ENCODE measurements around the gene HK1. TPM values are rescaled to one million over a fixed set of nuclear protein-coding genes. Genes with fewer than 3 reads are reported as not detected.
A peak's percentile ranks its signal among the peaks of the same experiment; 100 is the strongest.
"Not testable (repeated sequence)": the region's sequence is repeated elsewhere in the genome, so short reads cannot be mapped to it uniquely, and the experiment has no call there.

Gene HK1
- total RNA-seq, 2 experiments from 2014 or later: 13.1 to 31.5 TPM

DNA sequence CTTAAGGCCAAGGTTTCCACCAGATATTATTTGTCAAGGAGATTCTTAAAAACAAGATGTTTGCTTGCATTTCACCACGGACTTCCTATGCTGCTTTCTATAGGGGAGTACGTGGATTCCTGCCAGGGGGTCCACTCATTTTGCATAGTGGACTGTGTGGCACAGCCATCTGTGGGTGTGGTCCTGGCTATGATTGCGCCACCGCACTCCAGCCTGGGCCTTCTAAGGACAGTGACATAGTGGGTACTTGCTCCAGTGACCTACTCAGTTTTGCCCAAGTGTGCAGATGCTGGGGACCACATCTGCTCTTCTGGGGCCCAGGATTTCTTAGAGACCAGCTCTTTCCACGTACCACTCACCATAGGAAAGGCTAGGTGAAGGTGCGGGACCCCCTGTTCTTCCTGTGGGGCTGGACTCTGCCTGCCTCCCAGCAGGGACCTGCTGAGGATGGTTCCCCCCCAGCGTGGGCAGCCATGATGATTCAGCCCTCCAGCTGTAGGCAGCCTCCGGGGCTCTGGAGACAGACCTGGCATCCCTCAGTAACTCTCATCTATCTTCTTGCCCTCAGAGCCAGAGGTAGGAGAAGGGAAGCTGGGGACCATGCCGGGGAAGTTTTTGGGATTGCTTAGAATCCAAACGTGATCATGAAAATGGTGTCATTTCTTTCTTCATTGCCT, 42.9 kb downstream of the HK1 start:
- Histone ChIP-seq H3K9me3 (ENCODE audit: low read length) (no peaks in the 10 kb centered on the region), H4K20me1 (ENCODE audit: insufficient read depth, low read length) (no peaks in the 10 kb centered on the region), H3K4me1 (ENCODE audit: insufficient read depth, low read length, poor library complexity, severe bottlenecking) (peaks cover 28% of the 10 kb centered on the region), H3K36me3 (ENCODE audit: insufficient read depth, low read length) (no peaks in the 10 kb centered on the region), H3K9me2 (ENCODE audit: insufficient read depth, low read length) (no peaks in the 10 kb centered on the region), H3K27ac (ENCODE audit: low read depth, low read length, poor library complexity, severe bottlenecking) (no peak overlapping the region), H2AFZ (ENCODE audit: low read length) (no peak overlapping the region), H3K79me2 (ENCODE audit: insufficient read depth, low read depth, low read length) (peaks cover 12% of the 10 kb centered on the region; the same call in 1 of the 2 replicates), H3K4me3 (ENCODE audit: low read depth, low read length, poor library complexity, severe bottlenecking) (no peak overlapping the region), H3K4me2 (ENCODE audit: low read length) (peak overlapping the region; percentile 77; the same call in 1 of the 2 replicates)
- POLR2A ChIA-PET: interaction anchor here (0.6 kb wide), 1 partner anchor 846 kb away, joined by 3 read pairs; no protein-coding TSS in a partner anchor
- DNase-seq (ENCODE audit: low spot score): no peak
- TF ChIP-seq, protein P1, sequence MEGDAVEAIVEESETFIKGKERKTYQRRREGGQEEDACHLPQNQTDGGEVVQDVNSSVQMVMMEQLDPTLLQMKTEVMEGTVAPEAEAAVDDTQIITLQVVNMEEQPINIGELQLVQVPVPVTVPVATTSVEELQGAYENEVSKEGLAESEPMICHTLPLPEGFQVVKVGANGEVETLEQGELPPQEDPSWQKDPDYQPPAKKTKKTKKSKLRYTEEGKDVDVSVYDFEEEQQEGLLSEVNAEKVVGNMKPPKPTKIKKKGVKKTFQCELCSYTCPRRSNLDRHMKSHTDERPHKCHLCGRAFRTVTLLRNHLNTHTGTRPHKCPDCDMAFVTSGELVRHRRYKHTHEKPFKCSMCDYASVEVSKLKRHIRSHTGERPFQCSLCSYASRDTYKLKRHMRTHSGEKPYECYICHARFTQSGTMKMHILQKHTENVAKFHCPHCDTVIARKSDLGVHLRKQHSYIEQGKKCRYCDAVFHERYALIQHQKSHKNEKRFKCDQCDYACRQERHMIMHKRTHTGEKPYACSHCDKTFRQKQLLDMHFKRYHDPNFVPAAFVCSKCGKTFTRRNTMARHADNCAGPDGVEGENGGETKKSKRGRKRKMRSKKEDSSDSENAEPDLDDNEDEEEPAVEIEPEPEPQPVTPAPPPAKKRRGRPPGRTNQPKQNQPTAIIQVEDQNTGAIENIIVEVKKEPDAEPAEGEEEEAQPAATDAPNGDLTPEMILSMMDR (conservative IDR thresholded peaks at IDR 0.05; ENCODE audit: low read length): no peak
- intact Hi-C loops (cut with micrococcal nuclease; ENCODE audit: unreplicated experiment): no loop called here
- no TSS peak for BruUV-seq (replicated peaks)
- CTCF ChIA-PET (ENCODE audit: unreplicated experiment): no interaction called here

DNA sequence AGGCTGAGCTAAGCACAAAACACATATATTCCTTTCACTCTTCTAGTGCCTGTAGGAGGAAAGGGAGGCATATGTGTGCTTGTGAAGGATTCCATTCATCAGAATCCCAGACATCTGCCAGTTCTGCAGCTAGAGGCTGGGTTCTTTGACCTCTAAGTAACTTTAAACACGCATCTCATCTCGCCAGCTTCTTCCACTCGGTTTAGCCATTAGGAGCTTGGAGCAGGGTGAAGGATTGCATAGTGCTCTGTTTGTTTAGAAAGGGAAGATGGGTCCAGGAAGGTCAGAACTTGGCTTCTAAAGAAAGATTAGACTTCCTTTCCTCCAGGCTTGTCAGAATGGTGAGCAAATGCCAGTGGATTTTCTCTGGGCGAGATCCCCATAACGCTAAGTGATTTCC, 43.6 kb downstream of the HK1 start:
- Histone ChIP-seq H3K4me1 (ENCODE audit: insufficient read depth, low read length, poor library complexity, severe bottlenecking) (peaks cover 26% of the 10 kb centered on the region), H4K20me1 (ENCODE audit: insufficient read depth, low read length) (no peaks in the 10 kb centered on the region), H3K79me2 (ENCODE audit: insufficient read depth, low read depth, low read length) (peaks cover 12% of the 10 kb centered on the region; the same call in 1 of the 2 replicates), H3K36me3 (ENCODE audit: insufficient read depth, low read length) (no peaks in the 10 kb centered on the region), H2AFZ (ENCODE audit: low read length) (no peak overlapping the region), H3K27ac (ENCODE audit: low read depth, low read length, poor library complexity, severe bottlenecking) (no peak overlapping the region), H3K4me3 (ENCODE audit: low read depth, low read length, poor library complexity, severe bottlenecking) (no peak overlapping the region), H3K9me2 (ENCODE audit: insufficient read depth, low read length) (no peaks in the 10 kb centered on the region), H3K4me2 (ENCODE audit: low read length) (no peak overlapping the region), H3K9me3 (ENCODE audit: low read length) (no peaks in the 10 kb centered on the region)
- POLR2A ChIA-PET: interaction anchor here (0.6 kb wide), 1 partner anchor 845 kb away, joined by 3 read pairs; no protein-coding TSS in a partner anchor
- DNase-seq (ENCODE audit: low spot score): no peak
- BruUV-seq (replicated peaks): TSS peak; percentile 23
- intact Hi-C loops (cut with micrococcal nuclease; ENCODE audit: unreplicated experiment): no loop called here
- CTCF ChIA-PET (ENCODE audit: unreplicated experiment): no interaction called here
- no peak for TF ChIP-seq EZH2phosphoT487 (IDR thresholded peaks at IDR 0.05; ENCODE audit: borderline replicate concordance, low read depth, low read length)
- TF ChIP-seq, protein P1 (conservative IDR thresholded peaks at IDR 0.05; ENCODE audit: low read length): no peak

DNA sequence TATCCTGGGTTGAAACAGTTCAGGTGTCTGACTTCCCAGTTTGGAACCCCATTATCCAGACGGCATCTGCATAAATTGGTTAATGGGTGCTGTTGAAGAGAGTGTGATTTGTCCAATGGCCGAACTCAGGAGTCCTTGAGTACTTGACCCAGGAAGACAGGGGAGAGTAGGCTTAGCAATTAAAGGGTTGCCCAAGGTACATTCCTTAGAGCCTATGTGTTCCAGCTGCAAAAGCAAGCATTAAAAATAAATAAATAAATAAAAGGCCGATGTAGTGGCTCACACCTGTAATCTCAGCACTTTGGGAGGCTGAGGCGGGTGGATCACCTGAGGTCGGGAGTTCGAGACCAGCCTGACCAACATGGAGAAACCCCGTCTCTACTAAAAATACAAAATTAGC, 44.0 kb downstream of the HK1 start:
- DNase-seq (ENCODE audit: low spot score); H2AFZ ChIP-seq (ENCODE audit: low read length); H3K9me2 ChIP-seq (ENCODE audit: insufficient read depth, low read length); H3K36me3 ChIP-seq (ENCODE audit: insufficient read depth, low read length); BruUV-seq (replicated peaks); H3K4me2 ChIP-seq (ENCODE audit: low read length); H4K20me1 ChIP-seq (ENCODE audit: insufficient read depth, low read length); intact Hi-C loops (cut with micrococcal nuclease; ENCODE audit: unreplicated experiment); H3K27ac ChIP-seq (ENCODE audit: low read depth, low read length, poor library complexity, severe bottlenecking); H3K9me3 ChIP-seq (ENCODE audit: low read length); CTCF ChIA-PET (ENCODE audit: unreplicated experiment); H3K4me3 ChIP-seq (ENCODE audit: low read depth, low read length, poor library complexity, severe bottlenecking): not testable (repeated sequence)
- Histone ChIP-seq H3K4me1 (ENCODE audit: insufficient read depth, low read length, poor library complexity, severe bottlenecking) (peaks cover 22% of the 10 kb centered on the region), H3K79me2 (ENCODE audit: insufficient read depth, low read depth, low read length) (peaks cover 12% of the 10 kb centered on the region; the same call in 1 of the 2 replicates)
- POLR2A ChIA-PET: interaction anchor here (0.6 to 0.7 kb wide), 2 partner anchors 20 to 27 kb away, joined by 3 to 6 read pairs; no protein-coding TSS in a partner anchor
